ENCODE data around the gene CPEB3. TPM values are rescaled to one million over a fixed set of nuclear protein-coding genes. Genes with fewer than 3 reads are reported as not detected.
"Not testable (repeated sequence)": the region's sequence is repeated elsewhere in the genome, so short reads cannot be mapped to it uniquely, and the experiment has no call there.

Gene CPEB3
- total RNA-seq, 1 donor from 2014 or later: 5.1 TPM

- ATAC-seq: no peak
Observed at GRCh38 chr10:92265687-92266258, 25.1 kb downstream of the CPEB3 start.

- peak; percentile 80 for ATAC-seq
Observed at GRCh38 chr10:92264249-92264648, 26.6 kb downstream of the CPEB3 start.

GRCh38 chr10:92263396-92263795, 27.5 kb downstream of the CPEB3 start:
- peak; percentile 74 for ATAC-seq

GRCh38 chr10:92248566-92248965, 42.3 kb downstream of the CPEB3 start:
- ATAC-seq: no peak

- no peak for ATAC-seq
Observed at GRCh38 chr10:92244796-92245195, 46.1 kb downstream of the CPEB3 start.

- ATAC-seq: peak; percentile 22
Observed at GRCh38 chr10:92242910-92243671, 47.8 kb downstream of the CPEB3 start.

GRCh38 chr10:92242380-92242779, 48.5 kb downstream of the CPEB3 start:
- no peak for ATAC-seq

GRCh38 chr10:92241501-92241900, 49.4 kb downstream of the CPEB3 start:
- no peak for ATAC-seq

GRCh38 chr10:92241158-92241500, 49.7 kb downstream of the CPEB3 start:
- ATAC-seq: no peak

- ATAC-seq: peak; percentile 49
Observed at GRCh38 chr10:92240289-92241157, 50.4 kb downstream of the CPEB3 start.

GRCh38 chr10:92239600-92240288, 51.1 kb downstream of the CPEB3 start:
- peak; percentile 47 for ATAC-seq

- ATAC-seq: peak; percentile 31
Observed at GRCh38 chr10:92239151-92239599, 51.7 kb downstream of the CPEB3 start.

- ATAC-seq: peak; percentile 91
Observed at GRCh38 chr10:92238586-92239098, 52.2 kb downstream of the CPEB3 start.

- no peak for ATAC-seq
Observed at GRCh38 chr10:92238054-92238585, 52.8 kb downstream of the CPEB3 start.

- no peak for ATAC-seq
Observed at GRCh38 chr10:92231196-92231595, 59.7 kb downstream of the CPEB3 start.

- ATAC-seq: peak; percentile 88
Observed at GRCh38 chr10:92222603-92223262, 68.1 kb downstream of the CPEB3 start.

GRCh38 chr10:92219559-92219958, 71.3 kb downstream of the CPEB3 start:
- ATAC-seq: no peak

- ATAC-seq: no peak
Observed at GRCh38 chr10:92218569-92218968, 72.3 kb downstream of the CPEB3 start.

- ATAC-seq: peak; percentile 46
Observed at GRCh38 chr10:92216608-92217007, 74.3 kb downstream of the CPEB3 start.

GRCh38 chr10:92215222-92215621, 75.7 kb downstream of the CPEB3 start:
- ATAC-seq: not testable (repeated sequence)

GRCh38 chr10:92213049-92213448, 77.8 kb downstream of the CPEB3 start:
- no peak for ATAC-seq

GRCh38 chr10:92208736-92209135, 82.1 kb downstream of the CPEB3 start:
- peak; percentile 72 for ATAC-seq

Data from esophagus mucosa (tissue), 1 donor.